Smooth muscle cell of bladder (primary cell): Measurements from ENCODE around the gene KCNH3. TPM values are rescaled to one million over a fixed set of nuclear protein-coding genes. Genes with fewer than 3 reads are reported as not detected.

ENCODE experiments used
- total RNA-seq: library from RNA; depleted of rRNA; stranded (reverse); fragments of >200 nt; gene quantifications from 2 replicates; pipeline ENCODE4 v1.2.3, GENCODE V29; 2014

Gene KCNH3
- under 0.01 and 0.09 TPM in 2 replicates for total RNA-seq

GRCh38 chr12:49538510-49539403, at the start of gene KCNH3:
Gene KCNH3 (plus strand): TSS chr12:49539030. CDS start chr12:49539417, 387 bp downstream.

GRCh38 chr12:49567611-49568441, 29.0 kb downstream of the KCNH3 start, which contains the start of gene MCRS1:
Gene MCRS1 (minus strand): TSS chr12:49568142. CDS start chr12:49566731, 1,411 bp downstream.

GRCh38 chr12:49605539-49605938, 66.7 kb downstream of the KCNH3 start, which contains the start of gene FAM186B:
Gene FAM186B (minus strand): TSS chr12:49605639. CDS start chr12:49605477, 162 bp downstream.

Other genes with a start within 250 kb of the KCNH3 start
- 0.28 and 0.46 TPM in 2 replicates for gene PRPH, start 243.9 kb upstream of the KCNH3 start, total RNA-seq
- gene TROAP, start 215.8 kb upstream of the KCNH3 start, total RNA-seq: 1.2 and 3.7 TPM in 2 replicates
- gene C1QL4, start 201.8 kb upstream of the KCNH3 start, total RNA-seq: under 0.01 TPM in 1 of 2 replicates, not detected in the other
- gene DNAJC22, start 192.1 kb upstream of the KCNH3 start, total RNA-seq: 1.8 and 6.0 TPM in 2 replicates
- gene SPATS2, start 171.6 kb upstream of the KCNH3 start, total RNA-seq: 27.7 and 31.4 TPM in 2 replicates
- 47.2 and 54.0 TPM in 2 replicates for gene MCRS1, start 29.1 kb downstream of the KCNH3 start, total RNA-seq
- 0.28 and 0.37 TPM in 2 replicates for gene FAM186B, start 66.6 kb downstream of the KCNH3 start, total RNA-seq
- gene PRPF40B, start 84.5 kb downstream of the KCNH3 start, total RNA-seq: 8.2 and 12.8 TPM in 2 replicates
- gene FMNL3, start 168.4 kb downstream of the KCNH3 start, total RNA-seq: 13.9 TPM in 2 replicates
- 372 and 422 TPM in 2 replicates for gene TMBIM6, start 202.5 kb downstream of the KCNH3 start, total RNA-seq